DMS53 treated with DMSO at 0.1 percent for 48 hours (cell line): Measurements from ENCODE around the gene NR4A1.
"Not testable (repeated sequence)": the region's sequence is repeated elsewhere in the genome, so short reads cannot be mapped to it uniquely, and the experiment has no call there.

ENCODE experiments used
- DNase-seq: peaks from one replicate; lab custom pipeline; 2025; ENCODE audit not compliant: unreplicated experiment; lab: John Stamatoyannopoulos, UW

The NR4A1 gene

GRCh38 chr12:52093346-52093745 is 42.1 kb downstream of the NR4A1 start:
- no peak for DNase-seq

- no peak for DNase-seq
Measured at GRCh38 chr12:52096332-52097044, 45.2 kb downstream of the NR4A1 start.

- DNase-seq: no peak
Measured at GRCh38 chr12:52097045-52097666, 45.9 kb downstream of the NR4A1 start.

GRCh38 chr12:52104431-52105089 is 53.3 kb downstream of the NR4A1 start:
- DNase-seq: not testable (repeated sequence)
